Suprapubic skin (tissue), 4 donors: ENCODE measurements around the gene DNAJC1. TPM values are rescaled to one million over a fixed set of nuclear protein-coding genes. Genes with fewer than 3 reads are reported as not detected.
"Not testable (repeated sequence)": the region's sequence is repeated elsewhere in the genome, so short reads cannot be mapped to it uniquely, and the experiment has no call there.

Experiments used
- DNase-seq, 2 donors: peaks; one replicate each; pipeline ENCODE4 v3.0.0-alpha.2; 2019; ENCODE audit warnings: low spot score in 2 of 2
- H3K27ac ChIP-seq: fragments of 200-600 bp; sonication (generic); one replicate; pipeline ENCODE4 v1.5.1; 2019
- H3K27me3 ChIP-seq: fragments of 200-600 bp; sonication (generic); one replicate; pipeline ENCODE4 v1.5.1; 2019
- H3K36me3 ChIP-seq: fragments of 200-600 bp; sonication (generic); one replicate; pipeline ENCODE4 v1.5.1; 2019
- H3K4me1 ChIP-seq: fragments of 200-600 bp; sonication (generic); one replicate; pipeline ENCODE4 v1.5.1; 2019
- H3K4me3 ChIP-seq: fragments of 200-600 bp; sonication (generic); one replicate; pipeline ENCODE4 v1.5.1; 2019; ENCODE audit warnings: mild to moderate bottlenecking
- H3K9me3 ChIP-seq: fragments of 200-600 bp; sonication (generic); one replicate; pipeline ENCODE4 v1.5.1; 2019
- CTCF ChIP-seq, 2 donors: fragments of 200-600 bp in 1 of 2; fragments of 450-650 bp in 1 of 2; sonication (generic) in 1 of 2; IDR thresholded peaks; one replicate each; pipeline ENCODE4 v1.5.1; 2016 to 2019; ENCODE audit warnings: antibody characterized with exemption in 2 of 2, mild to moderate bottlenecking in 1 of 2, moderate library complexity in 1 of 2
- EP300 ChIP-seq: sonication (generic); formaldehyde crosslinking; IDR thresholded peaks from one replicate; pipeline ENCODE4 v1.6.1; 2017; ENCODE audit warnings: antibody characterized with exemption
- POLR2A ChIP-seq, 2 donors: fragments of 450-650 bp; IDR thresholded peaks; one replicate each; pipeline ENCODE4 v1.6.1; 2017; ENCODE audit warnings: antibody characterized with exemption in 2 of 2, mild to moderate bottlenecking in 2 of 2, moderate library complexity in 2 of 2
- POLR2AphosphoS5 ChIP-seq, 3 donors: sonication (generic); formaldehyde crosslinking; IDR thresholded peaks; one replicate each; pipeline ENCODE4 v1.6.1; 2017; ENCODE audit warnings: antibody characterized with exemption in 3 of 3
- WGBS: methylation state at CpG from one replicate; pipeline ENCODE4 v1.1.5; 2018; 5-methylcytosine and 5-hydroxymethylcytosine counted together
- total RNA-seq, 4 donors: library from RNA; depleted of rRNA; stranded (reverse); fragments of >200 nt; gene quantifications; one replicate each; pipeline ENCODE4 v1.1.0, GENCODE V29; 2016

The DNAJC1 gene
- total RNA-seq, 4 donors from 2014 or later: 30.6 to 70.0 (median 61.0) TPM

DNA sequence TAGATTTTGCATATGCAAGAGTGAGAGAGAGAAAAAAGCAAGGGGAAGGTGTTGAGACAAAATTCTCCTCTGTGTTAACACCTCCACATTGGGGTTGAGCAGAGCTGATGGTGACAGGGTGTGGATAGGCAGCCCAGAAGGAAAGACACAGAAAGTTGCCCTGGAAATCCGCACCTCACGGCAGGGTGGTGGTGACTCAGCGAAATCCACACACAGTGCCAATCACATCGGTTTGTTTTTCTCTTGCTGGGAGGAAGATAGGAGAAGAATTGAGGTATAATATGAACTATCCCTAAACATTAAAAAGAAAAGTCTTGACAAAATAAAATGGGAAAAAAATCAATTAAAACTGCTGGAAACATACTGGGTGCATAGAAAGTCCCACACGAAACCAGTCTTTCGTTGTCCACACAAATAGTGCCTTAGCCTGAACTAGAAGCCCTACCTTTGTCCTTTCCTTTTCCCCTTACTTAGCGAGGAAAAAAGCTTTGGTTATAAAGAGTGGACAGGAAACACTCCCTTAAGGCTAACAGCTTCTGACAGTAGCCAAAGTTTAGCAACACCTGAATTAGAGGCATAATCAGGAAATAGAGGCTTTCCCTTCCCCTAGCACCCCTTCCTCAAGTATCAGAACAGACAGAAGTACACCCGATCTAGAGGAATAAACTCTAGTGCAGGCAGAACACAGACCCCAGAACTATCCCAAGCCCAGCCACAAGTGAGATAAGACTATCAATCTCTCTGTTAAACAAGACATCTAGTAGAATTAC, 39.2 kb upstream of the DNAJC1 start:
- Histone ChIP-seq H3K36me3 (no peaks in the 10 kb centered on the region), H3K27me3 (peaks cover 3% of the 10 kb centered on the region), H3K9me3 (no peaks in the 10 kb centered on the region), H3K4me3 (no peak overlapping the region), H3K4me1 (no peaks in the 10 kb centered on the region), H3K27ac (no peak overlapping the region)
- WGBS: 52% methylated on average over 8 of the region's 8 CpGs
- no peak for DNase-seq
- TF ChIP-seq POLR2A (IDR thresholded peaks at IDR 0.05): no peak
- no peak for TF ChIP-seq EP300
- no peak for TF ChIP-seq CTCF (IDR thresholded peaks at IDR 0.05)
- TF ChIP-seq POLR2AphosphoS5 (IDR thresholded peaks at IDR 0.05): no peak

DNA sequence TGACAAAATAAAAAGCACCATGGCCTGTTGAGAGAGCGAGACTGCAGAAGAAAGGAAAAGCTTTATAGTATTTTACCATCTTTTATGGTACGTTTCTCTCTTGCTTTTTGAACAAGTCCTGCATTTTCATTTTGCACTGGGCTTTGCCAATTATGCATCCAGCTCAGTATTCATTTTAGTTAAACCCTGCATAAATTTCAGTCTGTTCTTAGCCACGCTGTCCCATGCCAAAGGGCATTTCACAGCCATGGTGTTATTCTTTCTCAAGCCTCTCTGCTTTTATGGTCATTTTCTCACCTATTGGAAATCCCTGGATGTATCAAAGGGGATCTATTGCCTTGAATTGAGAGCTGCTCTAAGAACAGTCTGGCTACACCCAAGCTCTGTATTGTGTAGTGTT, 30.8 kb upstream of the DNAJC1 start:
- Histone ChIP-seq H3K36me3 (no peaks in the 10 kb centered on the region), H3K27ac (no peak overlapping the region), H3K9me3 (no peaks in the 10 kb centered on the region), H3K4me1 (no peaks in the 10 kb centered on the region), H3K4me3 (no peak overlapping the region), H3K27me3 (no peaks in the 10 kb centered on the region)
- no peak for TF ChIP-seq EP300
- DNase-seq: no peak
- WGBS: 86% methylated on average over 3 of the region's 3 CpGs

- H3K4me3 ChIP-seq, H3K27ac ChIP-seq, H3K9me3 ChIP-seq, H3K4me1 ChIP-seq, H3K27me3 ChIP-seq, DNase-seq, H3K36me3 ChIP-seq: not testable (repeated sequence)
- WGBS: 65% methylated on average over 3 of the region's 3 CpGs
Measured at GRCh38 chr10:22032268-22032667, 28.7 kb upstream of the DNAJC1 start.

- TF ChIP-seq POLR2A (IDR thresholded peaks at IDR 0.05): no peak
- TF ChIP-seq EP300: no peak
- no peak for TF ChIP-seq POLR2AphosphoS5 (IDR thresholded peaks at IDR 0.05)
- Histone ChIP-seq H3K36me3 (no peaks in the 10 kb centered on the region), H3K27me3 (peaks cover 3% of the 10 kb centered on the region), H3K4me1 (no peaks in the 10 kb centered on the region), H3K9me3 (no peaks in the 10 kb centered on the region), H3K27ac (no peak overlapping the region), H3K4me3 (no peak overlapping the region)
- 80% methylated on average over 2 of the region's 2 CpGs for WGBS
- no peak for DNase-seq
Measured at GRCh38 chr10:22030421-22030820, 26.9 kb upstream of the DNAJC1 start.

GRCh38 chr10:22029445-22030236, 26.1 kb upstream of the DNAJC1 start:
- Histone ChIP-seq H3K4me3 (no peak overlapping the region), H3K4me1 (no peaks in the 10 kb centered on the region), H3K27ac (no peak overlapping the region), H3K36me3 (no peaks in the 10 kb centered on the region), H3K9me3 (no peaks in the 10 kb centered on the region), H3K27me3 (peaks cover 3% of the 10 kb centered on the region)
- no peak for TF ChIP-seq EP300
- TF ChIP-seq POLR2A (IDR thresholded peaks at IDR 0.05): no peak
- no peak for TF ChIP-seq POLR2AphosphoS5 (IDR thresholded peaks at IDR 0.05)
- DNase-seq: no peak
- 77% methylated on average over 12 of the region's 12 CpGs for WGBS

GRCh38 chr10:22027364-22028238, 24.1 kb upstream of the DNAJC1 start:
- TF ChIP-seq POLR2AphosphoS5 (IDR thresholded peaks at IDR 0.05): no peak
- no peak for TF ChIP-seq CTCF (IDR thresholded peaks at IDR 0.05)
- no peak for TF ChIP-seq EP300
- TF ChIP-seq POLR2A (IDR thresholded peaks at IDR 0.05): no peak
- Histone ChIP-seq H3K9me3 (no peaks in the 10 kb centered on the region), H3K27me3 (peaks cover 3% of the 10 kb centered on the region), H3K4me1 (no peaks in the 10 kb centered on the region), H3K36me3 (no peaks in the 10 kb centered on the region), H3K27ac (no peak overlapping the region), H3K4me3 (no peak overlapping the region)
- DNase-seq: no peak
- WGBS: 85% methylated on average over 7 of the region's 7 CpGs
